ENCODE data around the gene TNN. TPM values are rescaled to one million over a fixed set of nuclear protein-coding genes. Genes with fewer than 3 reads are reported as not detected.

Gene TNN
- total RNA-seq, 1 experiment from 2014 or later = not detected

GRCh38 chr1:175054736-175055135 lies 12.9 kb upstream of the TNN start:
- no peak for DNase-seq (ENCODE audit: low spot score)
- no TSS peak for BruUV-seq (replicated peaks)
- ChIA-PET CTCF (no interaction called here), POLR2A (ENCODE audit: low non-redundant PET) (no interaction called here)
- Histone ChIP-seq H3K4me3 (ENCODE audit: low read depth, low read length, poor library complexity, severe bottlenecking) (no peak overlapping the region), H3K4me1 (ENCODE audit: insufficient read depth, low read length, poor library complexity, severe bottlenecking) (no peaks in the 10 kb centered on the region), H3K36me3 (ENCODE audit: insufficient read depth, low read length, poor library complexity, severe bottlenecking) (no peaks in the 10 kb centered on the region), H3K9me3 (ENCODE audit: low read depth, low read length, poor library complexity, severe bottlenecking) (no peaks in the 10 kb centered on the region), H3K27ac (ENCODE audit: low read depth, low read length, poor library complexity, severe bottlenecking) (no peak overlapping the region), H3K27me3 (replicated peaks; ENCODE audit: insufficient read depth, low read depth, low read length, poor library complexity) (peaks cover under 1% of the 10 kb centered on the region)
- intact Hi-C loops (cut with micrococcal nuclease; ENCODE audit: unreplicated experiment) = loop anchor here (5.0 kb wide), 1 partner anchor 893 kb away; no protein-coding TSS in a partner anchor
- no peak for TF ChIP-seq CTCF (conservative IDR thresholded peaks at IDR 0.05; ENCODE audit: low read depth, low read length)
- TF ChIP-seq EZH2 (IDR thresholded peaks at IDR 0.05; ENCODE audit: borderline replicate concordance, low read depth, low read length, poor library complexity, severe bottlenecking) = no peak

- DNase-seq (ENCODE audit: low spot score) = no peak
- H3K4me1 ChIP-seq (ENCODE audit: insufficient read depth, low read length, poor library complexity, severe bottlenecking) = no peaks in the 10 kb centered on the region
- no peak overlapping the region for H3K27ac ChIP-seq (ENCODE audit: low read depth, low read length, poor library complexity, severe bottlenecking)
- peaks cover 3% of the 10 kb centered on the region for H3K27me3 ChIP-seq (replicated peaks; ENCODE audit: insufficient read depth, low read depth, low read length, poor library complexity)
- no peak overlapping the region for H3K4me3 ChIP-seq (ENCODE audit: low read depth, low read length, poor library complexity, severe bottlenecking)
- CTCF ChIA-PET = interaction anchor here (0.6 kb wide), 1 partner anchor 311 kb away, joined by 5 read pairs; no protein-coding TSS in a partner anchor
- TF ChIP-seq EZH2 (IDR thresholded peaks at IDR 0.05; ENCODE audit: borderline replicate concordance, low read depth, low read length, poor library complexity, severe bottlenecking) = no peak
- TF ChIP-seq CTCF (conservative IDR thresholded peaks at IDR 0.05; ENCODE audit: low read depth, low read length) = no peak
- no peaks in the 10 kb centered on the region for H3K36me3 ChIP-seq (ENCODE audit: insufficient read depth, low read length, poor library complexity, severe bottlenecking)
- intact Hi-C loops (cut with micrococcal nuclease; ENCODE audit: unreplicated experiment) = no loop called here
- POLR2A ChIA-PET (ENCODE audit: low non-redundant PET) = no interaction called here
- H3K9me3 ChIP-seq (ENCODE audit: low read depth, low read length, poor library complexity, severe bottlenecking) = no peaks in the 10 kb centered on the region
- BruUV-seq (replicated peaks) = no TSS peak
Observed at GRCh38 chr1:175062339-175062738, 5.3 kb upstream of the TNN start.

GRCh38 chr1:175062858-175063257 lies 4.8 kb upstream of the TNN start:
- no peak for DNase-seq (ENCODE audit: low spot score)
- peaks cover 3% of the 10 kb centered on the region for H3K27me3 ChIP-seq (replicated peaks; ENCODE audit: insufficient read depth, low read depth, low read length, poor library complexity)
- no TSS peak for BruUV-seq (replicated peaks)
- intact Hi-C loops (cut with micrococcal nuclease; ENCODE audit: unreplicated experiment) = no loop called here
- H3K4me1 ChIP-seq (ENCODE audit: insufficient read depth, low read length, poor library complexity, severe bottlenecking) = no peaks in the 10 kb centered on the region
- no peaks in the 10 kb centered on the region for H3K36me3 ChIP-seq (ENCODE audit: insufficient read depth, low read length, poor library complexity, severe bottlenecking)
- no peak overlapping the region for H3K4me3 ChIP-seq (ENCODE audit: low read depth, low read length, poor library complexity, severe bottlenecking)
- TF ChIP-seq CTCF (conservative IDR thresholded peaks at IDR 0.05; ENCODE audit: low read depth, low read length) (no peak), EZH2 (IDR thresholded peaks at IDR 0.05; ENCODE audit: borderline replicate concordance, low read depth, low read length, poor library complexity, severe bottlenecking) (no peak)
- ChIA-PET CTCF (no interaction called here), POLR2A (ENCODE audit: low non-redundant PET) (no interaction called here)
- no peak overlapping the region for H3K27ac ChIP-seq (ENCODE audit: low read depth, low read length, poor library complexity, severe bottlenecking)
- H3K9me3 ChIP-seq (ENCODE audit: low read depth, low read length, poor library complexity, severe bottlenecking) = no peaks in the 10 kb centered on the region

All from A673 (cell line).